Hepatic stellate cell (primary cell): ENCODE data around the gene ABCB6.
A peak's percentile ranks its signal among the peaks of the same experiment; 100 is the strongest.

Experiments used
- DNase-seq: peaks from one replicate; pipeline ENCODE4 v3.0.0; 2011; ENCODE audit warnings: low spot score

ABCB6 gene

GRCh38 chr2:219184121-219184520 is 34.6 kb downstream of the ABCB6 start:
- no peak for DNase-seq

- DNase-seq = no peak
Observed at GRCh38 chr2:219183151-219183772, 35.5 kb downstream of the ABCB6 start.

- no peak for DNase-seq
Observed at GRCh38 chr2:219182331-219183150, 36.2 kb downstream of the ABCB6 start.

GRCh38 chr2:219181531-219181930 is 37.2 kb downstream of the ABCB6 start:
- no peak for DNase-seq

GRCh38 chr2:219180961-219181360 is 37.8 kb downstream of the ABCB6 start:
- no peak for DNase-seq

- DNase-seq = no peak
Observed at GRCh38 chr2:219179601-219180465, 38.9 kb downstream of the ABCB6 start.

GRCh38 chr2:219178377-219179175 is 40.2 kb downstream of the ABCB6 start:
- peak; percentile 47 for DNase-seq

- DNase-seq = peak; percentile 99
Observed at GRCh38 chr2:219177552-219178376, 41.0 kb downstream of the ABCB6 start, which contains the start of gene RETREG2. TSS of gene RETREG2 (plus strand) at chr2:219178275. CDS start at chr2:219178353, 78 bp downstream.

- peak; percentile 76 for DNase-seq
Observed at GRCh38 chr2:219176818-219177551, 41.8 kb downstream of the ABCB6 start, which contains the start of gene CNPPD1. TSS of gene CNPPD1 (minus strand) at chr2:219176925. CDS start at chr2:219176828, 97 bp downstream.

GRCh38 chr2:219175928-219176817 is 42.6 kb downstream of the ABCB6 start:
- DNase-seq = peak; percentile 58

- no peak for DNase-seq
Observed at GRCh38 chr2:219175486-219175885, 43.3 kb downstream of the ABCB6 start.

GRCh38 chr2:219174801-219175200 is 44.0 kb downstream of the ABCB6 start:
- no peak for DNase-seq

- no peak for DNase-seq
Observed at GRCh38 chr2:219174146-219174545, 44.6 kb downstream of the ABCB6 start.

GRCh38 chr2:219173176-219173575 is 45.6 kb downstream of the ABCB6 start:
- DNase-seq = no peak

- DNase-seq = no peak
Observed at GRCh38 chr2:219172231-219173154, 46.3 kb downstream of the ABCB6 start.

GRCh38 chr2:219171231-219171651 is 47.5 kb downstream of the ABCB6 start:
- DNase-seq = peak; percentile 90

- no peak for DNase-seq
Observed at GRCh38 chr2:219169930-219170654, 48.7 kb downstream of the ABCB6 start, which contains the start of gene SLC23A3. TSS of gene SLC23A3 (minus strand) at chr2:219170029. CDS start at chr2:219169984, 45 bp downstream.
